HCT116 (cell line): ENCODE data around the gene ZNF548. TPM values are rescaled to one million over a fixed set of nuclear protein-coding genes. Genes with fewer than 3 reads are reported as not detected.

Experiments
- ATAC-seq: fragments of 200-7000 bp; cut with Tn5 transposase; 2 replicates; pipeline ENCODE4 v1.9.1; 2020; ENCODE audit warnings: mild to moderate bottlenecking, moderate library complexity
- BruUV-seq: library from RNA; stranded (reverse); fragments of 400-500 nt; replicated peaks from 2 replicates; lab custom pipeline; 2021; lab: Mats Ljungman, UMichigan
- CTCF ChIA-PET: fragments of 300-600 bp; sonication (Branson Sonifier 250); formaldehyde crosslinking; loops from one replicate; lab custom pipeline; 2021; ENCODE audit warnings: antibody characterized with exemption; lab: Charles Lee
- POLR2A ChIA-PET: fragments of 300-600, 350-600 bp; sonication (Branson Sonifier 250); formaldehyde crosslinking; loops from one replicate; lab custom pipeline; 2021; ENCODE audit warnings: antibody characterized with exemption; lab: Charles Lee
- RAD21 ChIA-PET, 2 experiments: fragments of 300-600 bp; sonication (Branson Sonifier 250); formaldehyde crosslinking; loops; one replicate each; lab custom pipeline; 2023; ENCODE audit warnings: low total read pairs in 2 of 2; ENCODE audit not compliant: uncharacterized antibody in 2 of 2, unreplicated experiment in 2 of 2, low non-redundant PET in 1 of 2; lab: Charles Lee
- DNase-seq: peaks from one replicate; pipeline ENCODE4 v3.0.0-alpha.2; 2010; ENCODE audit warnings: low read depth, low spot score
- H2AFZ ChIP-seq: fragments of 200-600 bp; shearing (Covaris generic), sonication (generic); 2 replicates; pipeline ENCODE4 v1.6.1; 2017; ENCODE audit warnings: low read depth, mixed run types, mixed read lengths, antibody characterized with exemption, low read length; ENCODE audit not compliant: poor library complexity, severe bottlenecking
- H3K27ac ChIP-seq: 2 replicates; pipeline ENCODE4 v1.5.1; 2012; ENCODE audit warnings: low read depth, low read length
- H3K27me3 ChIP-seq: fragments of 200-600 bp; sonication (generic); 2 replicates; pipeline ENCODE4 v1.6.1; 2016; ENCODE audit warnings: mixed run types, low read length, mixed read lengths; ENCODE audit not compliant: insufficient read depth
- H3K36me3 ChIP-seq, 2 experiments: fragments of 200-500 bp in 1 of 2; fragments of 200-600 bp in 1 of 2; sonication (Bioruptor generic) in 1 of 2; sonication (generic) in 1 of 2; 2 replicates each; pipeline versions ENCODE4 v1.5.1 to v1.6.1; 2014 to 2016; ENCODE audit warnings: low read length in 2 of 2, inconsistent platforms in 1 of 2, mixed read lengths in 1 of 2, mixed run types in 1 of 2; ENCODE audit not compliant: insufficient read depth in 2 of 2, control insufficient read depth in 1 of 2
- H3K4me1 ChIP-seq, 2 experiments: fragments of 200-600 bp in 1 of 2; sonication (generic) in 1 of 2; 2 replicates each; pipeline versions ENCODE4 v1.5.1 to v1.6.1; 2012 to 2017; ENCODE audit warnings: low read length in 2 of 2, inconsistent platforms in 1 of 2, mild to moderate bottlenecking in 1 of 2, mixed read lengths in 1 of 2, mixed run types in 1 of 2, moderate library complexity in 1 of 2; ENCODE audit not compliant: insufficient read depth in 2 of 2, control insufficient read depth in 1 of 2
- H3K4me2 ChIP-seq: fragments of 200-600 bp; sonication (generic); 2 replicates; pipeline ENCODE4 v1.6.1; 2017; ENCODE audit warnings: mixed run types, low read length, mixed read lengths
- H3K4me3 ChIP-seq, 2 experiments: fragments of 200-600 bp in 1 of 2; sonication (generic) in 1 of 2; replicated peaks in 1 of 2; 2 replicates each; pipeline ENCODE4 v1.5.1; 2011 to 2016; ENCODE audit warnings: low read length in 2 of 2, control low read depth in 1 of 2, low read depth in 1 of 2, mild to moderate bottlenecking in 1 of 2, mixed read lengths in 1 of 2, mixed run types in 1 of 2
- H3K79me2 ChIP-seq: fragments of 200-600 bp; sonication (generic); 2 replicates; pipeline ENCODE4 v1.6.1; 2017; ENCODE audit warnings: mild to moderate bottlenecking, mixed run types, low read length, moderate library complexity, mixed read lengths; ENCODE audit not compliant: insufficient read depth
- H3K9ac ChIP-seq: fragments of 200-600 bp; sonication (generic); 2 replicates; pipeline ENCODE4 v1.6.1; 2016; ENCODE audit warnings: low read length, mixed read lengths
- H3K9me2 ChIP-seq: fragments of 200-600 bp; sonication (generic), shearing (Covaris generic); 2 replicates; pipeline ENCODE4 v1.6.1; 2017; ENCODE audit warnings: mixed run types, mild to moderate bottlenecking, moderate library complexity; ENCODE audit not compliant: insufficient read depth
- H3K9me3 ChIP-seq, 2 experiments: fragments of 200-500 bp in 1 of 2; fragments of 200-600 bp in 1 of 2; sonication (Bioruptor generic) in 1 of 2; sonication (generic) in 1 of 2; 2 replicates each; pipeline ENCODE4 v1.6.1; 2014 to 2017; ENCODE audit warnings: low read length in 2 of 2, mixed read lengths in 2 of 2, inconsistent platforms in 1 of 2, low read depth in 1 of 2, mild to moderate bottlenecking in 1 of 2, mixed run types in 1 of 2, moderate library complexity in 1 of 2; ENCODE audit not compliant: control insufficient read depth in 1 of 2, insufficient read depth in 1 of 2
- H4K20me1 ChIP-seq: fragments of 200-600 bp; sonication (generic), shearing (Covaris generic); 2 replicates; pipeline ENCODE4 v1.6.1; 2017; ENCODE audit warnings: mixed run types, mild to moderate bottlenecking, moderate library complexity; ENCODE audit not compliant: insufficient read depth
- ATF3 ChIP-seq: IDR thresholded peaks from 2 replicates; pipeline ENCODE4 v1.6.1; 2012
- CBX3 ChIP-seq: IDR thresholded peaks from 2 replicates; pipeline ENCODE4 v1.6.1; 2012; ENCODE audit warnings: low read depth
- CEBPB ChIP-seq: IDR thresholded peaks from 2 replicates; pipeline ENCODE4 v1.6.1; 2012; ENCODE audit warnings: low read depth
- EGR1 ChIP-seq: IDR thresholded peaks from 2 replicates; pipeline ENCODE4 v1.6.1; 2012; ENCODE audit warnings: low read depth
- EZH2phosphoT487 ChIP-seq: fragments of 200-600 bp; IDR thresholded peaks from 2 replicates; pipeline ENCODE4 v1.6.1; 2018; ENCODE audit warnings: antibody characterized with exemption, borderline replicate concordance
- FOSL1 ChIP-seq: IDR thresholded peaks from 2 replicates; pipeline ENCODE4 v1.6.1; 2012; ENCODE audit warnings: low read depth
- JUND ChIP-seq: IDR thresholded peaks from 2 replicates; pipeline ENCODE4 v1.6.1; 2012
- POLR2A ChIP-seq: IDR thresholded peaks from 2 replicates; pipeline ENCODE4 v1.7.0; 2011; ENCODE audit warnings: borderline replicate concordance; ENCODE audit not compliant: insufficient read depth, insufficient read length; ENCODE audit errors: extremely low read depth
- REST ChIP-seq: IDR thresholded peaks from 2 replicates; pipeline ENCODE4 v1.6.1; 2012; ENCODE audit warnings: low read depth
- SIN3A ChIP-seq: IDR thresholded peaks from 2 replicates; pipeline ENCODE4 v1.6.1; 2012; ENCODE audit warnings: low read depth
- SRF ChIP-seq: IDR thresholded peaks from 2 replicates; pipeline ENCODE4 v1.6.1; 2012; ENCODE audit warnings: low read depth
- YY1 ChIP-seq: IDR thresholded peaks from 2 replicates; pipeline ENCODE4 v1.6.1; 2011; ENCODE audit warnings: low read length, low read depth, moderate library complexity, mild to moderate bottlenecking; ENCODE audit not compliant: insufficient replicate concordance; ENCODE audit errors: extremely low read depth
- ZBTB33 ChIP-seq: IDR thresholded peaks from 2 replicates; pipeline ENCODE4 v1.6.1; 2011; ENCODE audit warnings: mild to moderate bottlenecking, low read length, moderate library complexity; ENCODE audit not compliant: insufficient replicate concordance; ENCODE audit errors: extremely low read depth
- ZFX ChIP-seq: fragments of 450-650 bp; IDR thresholded peaks from 2 replicates; pipeline ENCODE4 v1.6.1; 2017
- ZNF274 ChIP-seq: fragments of 200-500 bp; sonication (Bioruptor generic); IDR thresholded peaks from 2 replicates; pipeline ENCODE4 v1.6.1; 2014; ENCODE audit warnings: mild to moderate bottlenecking, low read depth, low read length, inconsistent platforms
- intact Hi-C: fragments of 100-400 bp; cut with micrococcal nuclease; formaldehyde crosslinking; loops from 2 replicates; pipeline ENCODE4 v1.10.0; 2022
- total RNA-seq: library from RNA; stranded (reverse); gene quantifications from one replicate; pipeline ENCODE4 v1.2.1, GENCODE V29; 2021; ENCODE audit not compliant: unreplicated experiment
- TF ChIP-seq, protein P1 (sequence below): IDR thresholded peaks from 2 replicates; pipeline ENCODE4 v1.6.1; 2012
- TF ChIP-seq, protein P2 (sequence below), 3 experiments: fragments of 200-600 bp in 1 of 3; sonication (generic) in 1 of 3; IDR thresholded peaks in 2 of 3; conservative IDR thresholded peaks in 1 of 3; 2 replicates each; pipeline ENCODE4 v1.5.1; 2012 to 2017; ENCODE audit warnings: low read depth in 2 of 3, low read length in 2 of 3, antibody characterized with exemption in 1 of 3, borderline replicate concordance in 1 of 3, control low read depth in 1 of 3, mild to moderate bottlenecking in 1 of 3, mixed read lengths in 1 of 3, mixed run types in 1 of 3, moderate library complexity in 1 of 3; ENCODE audit not compliant: insufficient read depth in 1 of 3

The ZNF548 gene
- total RNA-seq, 1 experiment from 2014 or later: 8.7 TPM

GRCh38 chr19:57355916-57356315, 33.7 kb upstream of the ZNF548 start:
- no TSS peak for BruUV-seq
- Histone ChIP-seq H3K9me3 (no peaks in the 10 kb centered on the region; a peak in 1 of 4 replicates), H3K9ac (no peak overlapping the region), H3K27ac (no peak overlapping the region), H4K20me1 (no peaks in the 10 kb centered on the region), H3K27me3 (no peaks in the 10 kb centered on the region), H3K4me1 (peaks cover 2 to 10% of the 10 kb centered on the region in 2 experiments; a peak in 2 of 4 replicates), H3K9me2 (no peaks in the 10 kb centered on the region), H3K4me2 (no peak overlapping the region), H2AFZ (no peak overlapping the region), H3K36me3 (peaks cover 14 to 31% of the 10 kb centered on the region in 2 experiments), H3K79me2 (peaks cover 22% of the 10 kb centered on the region), H3K4me3 (no peak overlapping the region)
- ChIA-PET POLR2A (no interaction called here), CTCF (no interaction called here), RAD21 (no interaction called here)
- TF ChIP-seq, protein P1, sequence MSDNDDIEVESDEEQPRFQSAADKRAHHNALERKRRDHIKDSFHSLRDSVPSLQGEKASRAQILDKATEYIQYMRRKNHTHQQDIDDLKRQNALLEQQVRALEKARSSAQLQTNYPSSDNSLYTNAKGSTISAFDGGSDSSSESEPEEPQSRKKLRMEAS: no peak
- no peak for TF ChIP-seq YY1
- TF ChIP-seq ZNF274: no peak
- no peak for TF ChIP-seq POLR2A
- TF ChIP-seq ZBTB33: no peak
- TF ChIP-seq CBX3: no peak
- no peak for TF ChIP-seq EZH2phosphoT487
- TF ChIP-seq EGR1: no peak
- TF ChIP-seq, protein P2, sequence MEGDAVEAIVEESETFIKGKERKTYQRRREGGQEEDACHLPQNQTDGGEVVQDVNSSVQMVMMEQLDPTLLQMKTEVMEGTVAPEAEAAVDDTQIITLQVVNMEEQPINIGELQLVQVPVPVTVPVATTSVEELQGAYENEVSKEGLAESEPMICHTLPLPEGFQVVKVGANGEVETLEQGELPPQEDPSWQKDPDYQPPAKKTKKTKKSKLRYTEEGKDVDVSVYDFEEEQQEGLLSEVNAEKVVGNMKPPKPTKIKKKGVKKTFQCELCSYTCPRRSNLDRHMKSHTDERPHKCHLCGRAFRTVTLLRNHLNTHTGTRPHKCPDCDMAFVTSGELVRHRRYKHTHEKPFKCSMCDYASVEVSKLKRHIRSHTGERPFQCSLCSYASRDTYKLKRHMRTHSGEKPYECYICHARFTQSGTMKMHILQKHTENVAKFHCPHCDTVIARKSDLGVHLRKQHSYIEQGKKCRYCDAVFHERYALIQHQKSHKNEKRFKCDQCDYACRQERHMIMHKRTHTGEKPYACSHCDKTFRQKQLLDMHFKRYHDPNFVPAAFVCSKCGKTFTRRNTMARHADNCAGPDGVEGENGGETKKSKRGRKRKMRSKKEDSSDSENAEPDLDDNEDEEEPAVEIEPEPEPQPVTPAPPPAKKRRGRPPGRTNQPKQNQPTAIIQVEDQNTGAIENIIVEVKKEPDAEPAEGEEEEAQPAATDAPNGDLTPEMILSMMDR (IDR thresholded peaks at IDR 0.05 in 2 of 3, conservative IDR thresholded peaks at IDR 0.05 in 1 of 3; ENCODE audit: borderline replicate concordance in 1 of 3, insufficient read depth in 1 of 3, low read depth in 2 of 3, low read length in 2 of 3): no peak
- TF ChIP-seq CEBPB: no peak
- no peak for TF ChIP-seq ATF3
- TF ChIP-seq FOSL1: no peak
- TF ChIP-seq SIN3A: no peak
- no peak for TF ChIP-seq JUND
- TF ChIP-seq ZFX: no peak
- TF ChIP-seq REST: no peak
- TF ChIP-seq SRF: no peak
- ATAC-seq (no peak), DNase-seq (no peak)
- intact Hi-C loops: no loop called here
